ENCODE measurements around the gene SIRPA.

The SIRPA gene

GRCh38 chr20:1888796-1889463 lies 6.3 kb upstream of the SIRPA start:
- FAIRE-seq, result no peak

- FAIRE-seq, result no peak
Measured at GRCh38 chr20:1890469-1891262, 4.5 kb upstream of the SIRPA start.

- FAIRE-seq, result no peak
Measured at GRCh38 chr20:1891263-1892118, 3.7 kb upstream of the SIRPA start.

GRCh38 chr20:1892119-1892385 lies 3.2 kb upstream of the SIRPA start:
- FAIRE-seq, result no peak

- no peak for FAIRE-seq
Measured at GRCh38 chr20:1893721-1894470, 1.3 kb upstream of the SIRPA start.

- no peak for FAIRE-seq
Measured at GRCh38 chr20:1894471-1894950, 696 bp upstream of the SIRPA start.

- no peak for FAIRE-seq
Measured at GRCh38 chr20:1895674-1896483, 672 bp downstream of the SIRPA start.

- FAIRE-seq, result no peak
Measured at GRCh38 chr20:1896484-1897258, 1.5 kb downstream of the SIRPA start.

GRCh38 chr20:1897541-1897940 lies 2.3 kb downstream of the SIRPA start:
- no peak for FAIRE-seq

- no peak for FAIRE-seq
Measured at GRCh38 chr20:1897965-1898464, 2.8 kb downstream of the SIRPA start.

GRCh38 chr20:1898482-1899240 lies 3.5 kb downstream of the SIRPA start:
- no peak for FAIRE-seq

- FAIRE-seq, result no peak
Measured at GRCh38 chr20:1899241-1899525, 4.0 kb downstream of the SIRPA start.

- no peak for FAIRE-seq
Measured at GRCh38 chr20:1900321-1900801, 5.2 kb downstream of the SIRPA start.

GRCh38 chr20:1901704-1902103 lies 6.5 kb downstream of the SIRPA start:
- no peak for FAIRE-seq

- FAIRE-seq, result no peak
Measured at GRCh38 chr20:1902188-1902587, 7.0 kb downstream of the SIRPA start.

- FAIRE-seq, result no peak
Measured at GRCh38 chr20:1904135-1904534, 8.9 kb downstream of the SIRPA start.

- no peak for FAIRE-seq
Measured at GRCh38 chr20:1905009-1905408, 9.8 kb downstream of the SIRPA start.

- FAIRE-seq, result no peak
Measured at GRCh38 chr20:1905693-1906092, 10.5 kb downstream of the SIRPA start.

GRCh38 chr20:1906361-1907051 lies 11.3 kb downstream of the SIRPA start:
- no peak for FAIRE-seq

- FAIRE-seq, result no peak
Measured at GRCh38 chr20:1907586-1907985, 12.4 kb downstream of the SIRPA start.
